ENCODE results near the gene NSUN4.

DNA sequence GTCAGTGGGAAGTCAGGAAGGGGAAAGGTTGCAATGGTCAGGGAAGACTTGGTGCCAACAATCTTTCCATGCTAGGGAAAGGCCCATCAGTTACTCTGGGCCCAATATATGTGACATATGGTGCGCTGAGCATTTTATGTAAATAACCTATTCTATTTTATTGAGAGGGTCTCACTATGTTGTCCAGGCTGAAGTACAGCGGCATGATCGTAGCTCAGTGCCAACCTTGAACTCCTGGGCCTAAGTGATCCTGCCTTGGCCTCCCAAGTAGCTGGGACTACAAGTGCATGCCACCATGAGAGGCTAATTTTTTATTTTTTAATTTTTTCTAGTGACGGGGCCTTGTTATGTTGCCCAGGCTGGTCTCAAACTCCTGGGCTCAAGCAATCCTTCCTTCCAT is 30.3 kb upstream of the NSUN4 start:
- no peak for TF ChIP-seq CTCF (conservative IDR thresholded peaks at IDR 0.05; ENCODE audit: low read depth, low read length)
- no peak for TF ChIP-seq EZH2 (IDR thresholded peaks at IDR 0.05; ENCODE audit: borderline replicate concordance, low read depth, low read length, poor library complexity, severe bottlenecking)

Data from A673 (cell line).